H1 (cell line): ENCODE results near the gene UBE3B. TPM values are rescaled to one million over a fixed set of nuclear protein-coding genes. Genes with fewer than 3 reads are reported as not detected.

Source experiments
- CTCF ChIA-PET: fragments of 300-600 bp; sonication (Branson Sonifier 250); formaldehyde crosslinking; loops from one replicate; lab custom pipeline; 2021; ENCODE audit not compliant: partially characterized antibody; lab: Charles Lee
- POLR2A ChIA-PET: fragments of 300-600 bp; sonication (Branson Sonifier 250); formaldehyde crosslinking; loops from one replicate; lab custom pipeline; 2021; ENCODE audit warnings: inconsistent platforms; ENCODE audit not compliant: partially characterized antibody; lab: Charles Lee
- DNase-seq, 2 experiments: peaks; one replicate each; pipeline versions ENCODE4 v3.0.0 to v3.0.0-alpha.2; 2010 to 2022; ENCODE audit warnings: low spot score in 2 of 2, low read depth in 1 of 2, mixed read lengths in 1 of 2
- FAIRE-seq: peaks from 2 replicates; lab custom pipeline; 2011; peaks lifted over from hg19 to GRCh38; lab: Jason Lieb, UNC
- H2AFZ ChIP-seq: 2 replicates; pipeline ENCODE4 v1.8.1; 2012; ENCODE audit warnings: low read length, inconsistent platforms
- H2AK5ac ChIP-seq: 2 replicates; pipeline ENCODE4 v1.6.1; 2013; ENCODE audit warnings: low read depth, low read length
- H2BK120ac ChIP-seq: replicated peaks from 2 replicates; pipeline ENCODE3; 2013; ENCODE audit warnings: low read depth, low read length, inconsistent platforms
- H2BK12ac ChIP-seq: 2 replicates; pipeline ENCODE4 v1.6.1; 2013; ENCODE audit warnings: low read depth, low read length
- H2BK15ac ChIP-seq: 2 replicates; pipeline ENCODE4 v1.6.1; 2013; ENCODE audit warnings: low read length
- H2BK20ac ChIP-seq: 2 replicates; pipeline ENCODE4 v1.6.1; 2013; ENCODE audit warnings: low read length
- H2BK5ac ChIP-seq: 2 replicates; pipeline ENCODE4 v1.6.1; 2013; ENCODE audit warnings: low read depth, low read length
- H3K14ac ChIP-seq: 2 replicates; pipeline ENCODE4 v1.6.1; 2013; ENCODE audit warnings: inconsistent platforms; ENCODE audit not compliant: insufficient read length
- H3K18ac ChIP-seq: 2 replicates; pipeline ENCODE4 v1.6.1; 2013; ENCODE audit warnings: low read length; ENCODE audit errors: extremely low read depth
- H3K23ac ChIP-seq: 2 replicates; pipeline ENCODE4 v1.6.1; 2013; ENCODE audit warnings: inconsistent platforms; ENCODE audit not compliant: insufficient read length
- H3K23me2 ChIP-seq: 2 replicates; pipeline ENCODE4 v1.6.1; 2013; ENCODE audit warnings: low read depth, low read length
- H3K27ac ChIP-seq: 2 replicates; pipeline ENCODE4 v1.6.1; 2011; ENCODE audit warnings: low read depth, low read length, inconsistent platforms
- H3K27me3 ChIP-seq, 4 experiments: replicated peaks in 1 of 4; 1 replicate in 1 of 4; 2 replicates in 3 of 4; pipeline versions ENCODE4 v1.6.1 to v1.8.1; 2011 to 2013; ENCODE audit warnings: low read length in 3 of 4, mild to moderate bottlenecking in 3 of 4, inconsistent platforms in 2 of 4, mixed read lengths in 2 of 4, moderate library complexity in 1 of 4; ENCODE audit not compliant: control insufficient read depth in 3 of 4, insufficient read depth in 3 of 4; ENCODE audit errors: extremely low read depth in 1 of 4
- H3K36me3 ChIP-seq, 4 experiments: 2 replicates each; pipeline versions ENCODE4 v1.6.1 to v1.8.1; 2011 to 2013; ENCODE audit warnings: mild to moderate bottlenecking in 4 of 4, low read length in 3 of 4, moderate library complexity in 2 of 4, control low read depth in 1 of 4, inconsistent platforms in 1 of 4; ENCODE audit not compliant: insufficient read depth in 4 of 4, control insufficient read depth in 2 of 4
- H3K4ac ChIP-seq: replicated peaks from 2 replicates; pipeline ENCODE3; 2013; ENCODE audit warnings: low read length, low read depth, mixed read lengths, inconsistent platforms; ENCODE audit not compliant: insufficient read length
- H3K4me1 ChIP-seq, 4 experiments: replicated peaks in 1 of 4; 1 replicate in 1 of 4; 2 replicates in 3 of 4; pipeline versions ENCODE4 v1.6.1 to v1.8.1; 2011 to 2013; ENCODE audit warnings: low read length in 3 of 4, inconsistent platforms in 2 of 4, mixed read lengths in 1 of 4; ENCODE audit not compliant: insufficient read depth in 4 of 4, control insufficient read depth in 3 of 4
- H3K4me2 ChIP-seq, 2 experiments: 2 replicates each; pipeline versions ENCODE4 v1.6.1 to v1.8.1; 2011 to 2013; ENCODE audit warnings: low read depth in 2 of 2, low read length in 2 of 2, control low read depth in 1 of 2, inconsistent platforms in 1 of 2, mild to moderate bottlenecking in 1 of 2; ENCODE audit not compliant: insufficient read depth in 1 of 2
- H3K4me3 ChIP-seq, 4 experiments: fragments of 200-600, 300-600 bp in 1 of 4; sonication (generic), shearing (Covaris generic), sonication (Bioruptor Twin) in 1 of 4; 2 replicates each; pipeline versions ENCODE4 v1.5.1 to v1.8.1; 2011 to 2016; ENCODE audit warnings: low read length in 4 of 4, low read depth in 3 of 4, control low read depth in 2 of 4, inconsistent platforms in 2 of 4, mild to moderate bottlenecking in 2 of 4, mixed read lengths in 1 of 4, moderate library complexity in 1 of 4; ENCODE audit not compliant: insufficient read depth in 2 of 4; ENCODE audit errors: extremely low read depth in 1 of 4
- H3K56ac ChIP-seq: replicated peaks from 2 replicates; pipeline ENCODE3; 2013; ENCODE audit warnings: low read depth, mild to moderate bottlenecking, mixed read lengths, low read length, inconsistent platforms; ENCODE audit not compliant: insufficient read length
- H3K79me1 ChIP-seq: 2 replicates; pipeline ENCODE4 v1.6.1; 2013; ENCODE audit warnings: low read depth, low read length, control low read depth
- H3K79me2 ChIP-seq, 2 experiments: 2 replicates each; pipeline versions ENCODE4 v1.6.1 to v1.8.1; 2012 to 2013; ENCODE audit warnings: low read length in 2 of 2, mild to moderate bottlenecking in 2 of 2, inconsistent platforms in 1 of 2; ENCODE audit not compliant: insufficient read depth in 2 of 2, control insufficient read depth in 1 of 2
- H3K9ac ChIP-seq, 4 experiments: replicated peaks in 1 of 4; 1 replicate in 1 of 4; 2 replicates in 3 of 4; pipeline versions ENCODE4 v1.6.1 to v1.8.1; 2011 to 2013; ENCODE audit warnings: low read depth in 3 of 4, low read length in 3 of 4, control low read depth in 2 of 4, mild to moderate bottlenecking in 2 of 4, moderate library complexity in 2 of 4, inconsistent platforms in 1 of 4; ENCODE audit errors: extremely low read depth in 1 of 4
- H3K9me3 ChIP-seq, 2 experiments: 2 replicates each; pipeline versions ENCODE4 v1.6.1 to v1.8.1; 2012 to 2013; ENCODE audit warnings: mild to moderate bottlenecking in 2 of 2, moderate library complexity in 2 of 2, control low read depth in 1 of 2, inconsistent platforms in 1 of 2, low read depth in 1 of 2, low read length in 1 of 2, mixed read lengths in 1 of 2; ENCODE audit not compliant: insufficient read depth in 2 of 2
- H4K20me1 ChIP-seq, 2 experiments: replicated peaks in 1 of 2; 2 replicates each; pipeline versions ENCODE3 to v1.8.1; 2011 to 2013; ENCODE audit warnings: inconsistent platforms in 2 of 2, low read length in 2 of 2, mild to moderate bottlenecking in 1 of 2; ENCODE audit not compliant: insufficient read depth in 2 of 2, control insufficient read depth in 1 of 2
- H4K5ac ChIP-seq: 2 replicates; pipeline ENCODE4 v1.6.1; 2013; ENCODE audit warnings: low read length, low read depth, mixed read lengths, inconsistent platforms; ENCODE audit not compliant: insufficient read length
- H4K8ac ChIP-seq: 2 replicates; pipeline ENCODE4 v1.8.0; 2013; ENCODE audit warnings: mild to moderate bottlenecking, moderate library complexity, low read length, inconsistent platforms; ENCODE audit not compliant: insufficient read depth; ENCODE audit errors: extremely low read depth
- H4K91ac ChIP-seq: replicated peaks from 2 replicates; pipeline ENCODE3; 2013; ENCODE audit warnings: low read length, mixed read lengths, inconsistent platforms; ENCODE audit not compliant: insufficient read length
- ASH2L ChIP-seq: fragments of 200-600, 300-600 bp; sonication (generic); IDR thresholded peaks from one replicate; pipeline ENCODE4 v1.7.1; 2017; ENCODE audit warnings: low read length
- ATF2 ChIP-seq: IDR thresholded peaks from 2 replicates; pipeline ENCODE4 v1.6.1; 2012; ENCODE audit warnings: low read length, inconsistent platforms
- BCL11A ChIP-seq, 2 experiments: IDR thresholded peaks; one replicate each; pipeline ENCODE4 v1.6.1; 2011; ENCODE audit warnings: low read depth in 2 of 2, low read length in 2 of 2, mild to moderate bottlenecking in 2 of 2
- CHD1 ChIP-seq: IDR thresholded peaks from 2 replicates; pipeline ENCODE4 v1.6.1; 2012; ENCODE audit warnings: low read depth, low read length, improper control_type of control experiment
- FOSL1 ChIP-seq: IDR thresholded peaks from 2 replicates; pipeline ENCODE4 v1.6.1; 2011; ENCODE audit warnings: mild to moderate bottlenecking, low read depth, low read length, moderate library complexity; ENCODE audit not compliant: insufficient read depth
- HDAC6 ChIP-seq: IDR thresholded peaks from one replicate; pipeline ENCODE4 v1.7.1; 2012; ENCODE audit warnings: low read depth, mild to moderate bottlenecking, inconsistent platforms, low read length, moderate library complexity
- KDM4A ChIP-seq: IDR thresholded peaks from one replicate; pipeline ENCODE4 v1.7.1; 2012; ENCODE audit warnings: low read depth, mild to moderate bottlenecking, moderate library complexity, low read length, inconsistent platforms; ENCODE audit not compliant: severe bottlenecking
- MAFK ChIP-seq: IDR thresholded peaks from 2 replicates; pipeline ENCODE4 v1.6.1; 2012; ENCODE audit warnings: low read depth, mild to moderate bottlenecking, improper control_type of control experiment, low read length
- POLR2A ChIP-seq, 2 experiments: IDR thresholded peaks; 1 replicate in 1 of 2; 2 replicates in 1 of 2; pipeline ENCODE4 v1.6.1; 2011; ENCODE audit warnings: low read depth in 2 of 2, low read length in 2 of 2, mild to moderate bottlenecking in 2 of 2; ENCODE audit errors: control extremely low read depth in 1 of 2
- RFX5 ChIP-seq: IDR thresholded peaks from 2 replicates; pipeline ENCODE4 v1.6.1; 2011; ENCODE audit warnings: low read depth, low read length, improper control_type of control experiment, borderline replicate concordance
- SP2 ChIP-seq: IDR thresholded peaks from 2 replicates; pipeline ENCODE4 v1.6.1; 2012; ENCODE audit warnings: mild to moderate bottlenecking, low read length, inconsistent platforms
- TAF1 ChIP-seq: IDR thresholded peaks from 2 replicates; pipeline ENCODE4 v1.6.1; 2011; ENCODE audit warnings: mild to moderate bottlenecking, low read depth, low read length
- TAF7 ChIP-seq: optimal IDR thresholded peaks from 2 replicates; pipeline ENCODE3; 2011; ENCODE audit warnings: low read depth, mild to moderate bottlenecking, inconsistent platforms, low read length, moderate library complexity, borderline replicate concordance
- WGBS, 2 experiments: shearing (Covaris generic) in 1 of 2; methylation state at CpG; one replicate each; pipeline versions ENCODE4 v1.1.6 to v1.1.7; 2013 to 2015; ENCODE audit warnings: low lambda C conversion rate in 2 of 2, mixed read lengths in 2 of 2, inconsistent platforms in 1 of 2, low coverage in 1 of 2, missing lambda C conversion rate in 1 of 2; ENCODE audit not compliant: insufficient replicate concordance in 2 of 2, insufficient coverage in 1 of 2, insufficient read length in 1 of 2; ENCODE audit errors: extremely low coverage in 1 of 2, missing lambda C conversion rate in 1 of 2; 5-methylcytosine and 5-hydroxymethylcytosine counted together
- polyA plus RNA-seq, 7 experiments: library from polyadenylated mRNA; depleted of rRNA in 3 of 7; stranded (reverse) in 5 of 7; unstranded in 2 of 7; fragments of >200 nt in 5 of 7; fragments of 200-250 nt in 2 of 7; gene quantifications; 1 replicate in 5 of 7; 2 replicates in 1 of 7; 4 replicates in 1 of 7; pipeline versions ENCODE4 v1.2.1 to v1.2.3, GENCODE V29; 2011 to 2013; ENCODE audit warnings: missing spikeins in 2 of 7, mixed read lengths in 2 of 7
- total RNA-seq: library from RNA; stranded (reverse); fragmentation: NEBNext Ultra II Directional; extraction: Animal tissue kit (Norgen Biotek cat#: 25700); gene quantifications from 2 replicates; pipeline ENCODE4 v1.2.1, GENCODE V29; 2021

UBE3B gene
- total and polyA plus RNA-seq, 2 of the 8 experiments (the other 6 are each of a cell fraction or from before 2014, with no cell fraction given) = 14.0 to 21.1 TPM

- no peak overlapping the region for H3K14ac ChIP-seq
- H4K20me1 ChIP-seq = peaks cover 5 to 23% of the 10 kb centered on the region in 2 experiments
- no peak overlapping the region for H3K18ac ChIP-seq
- no peak overlapping the region for H3K9ac ChIP-seq
- no peaks in the 10 kb centered on the region for H3K9me3 ChIP-seq
- whole genome bisulfite sequencing, 2 experiments = 78% methylated on average over 2 of the region's 2 CpGs; no CpG with 5 or more reads in 1 of the 2 experiments
- no peak overlapping the region for H4K8ac ChIP-seq
- peaks cover 21 to 35% (median 25%) of the 10 kb centered on the region in 4 experiments for H3K4me1 ChIP-seq
- no peak overlapping the region for H3K4ac ChIP-seq
- H3K4me3 ChIP-seq = no peak overlapping the region
- no peak overlapping the region for H2BK120ac ChIP-seq
- H3K36me3 ChIP-seq = peaks cover 4 to 21% (median 8%) of the 10 kb centered on the region in 4 experiments; a peak in 6 of 8 replicates
- H3K4me2 ChIP-seq = no peak overlapping the region
- H4K91ac ChIP-seq = no peak overlapping the region
- no peak overlapping the region for H2AFZ ChIP-seq
- no peak overlapping the region for H3K56ac ChIP-seq
- peaks cover 18 to 96% of the 10 kb centered on the region in 2 experiments for H3K79me2 ChIP-seq
- no peak overlapping the region for H2BK12ac ChIP-seq
- H2AK5ac ChIP-seq = no peak overlapping the region
- ChIA-PET CTCF (interaction anchor here (1.9 to 19.5 kb wide), 2 partner anchors 16 to 35 kb away, joined by 8 to 245 read pairs; no protein-coding TSS in a partner anchor), POLR2A (interaction anchor here (4.6 kb wide), 1 partner anchor 7 kb away, joined by 25 read pairs; no protein-coding TSS in a partner anchor)
- H4K5ac ChIP-seq = no peak overlapping the region
- no peak overlapping the region for H2BK20ac ChIP-seq
- H3K27ac ChIP-seq = no peak overlapping the region
- no peak overlapping the region for H3K23ac ChIP-seq
- H3K27me3 ChIP-seq = no peaks in the 10 kb centered on the region
- DNase-seq (no peak), FAIRE-seq (no peak)
- H2BK5ac ChIP-seq = 0 out of 2 replicates have a peak overlapping the region, but pooled peaks have one; percentile 28
- 0 out of 2 replicates have a peak overlapping the region, but pooled peaks have one; percentile 38 for H2BK15ac ChIP-seq
- peaks cover 31% of the 10 kb centered on the region for H3K79me1 ChIP-seq
- H3K23me2 ChIP-seq = no peaks in the 10 kb centered on the region
- TF ChIP-seq TAF7 (no peak), POLR2A (IDR thresholded peaks at IDR 0.05; ENCODE audit: control extremely low read depth in 1 of 2, low read depth in 2 of 2, low read length in 2 of 2) (no peak), KDM4A (no peak), SP2 (no peak), ATF2 (no peak), FOSL1 (no peak), RFX5 (no peak), CHD1 (no peak), BCL11A (IDR thresholded peaks at IDR 0.05; ENCODE audit: low read depth in 2 of 2, low read length in 2 of 2) (no peak), TAF1 (no peak), MAFK (no peak), HDAC6 (no peak), ASH2L (no peak)
Measured at GRCh38 chr12:109466305-109466704, 11.1 kb upstream of the UBE3B start.
